ENCODE results near the gene RABEP2. TPM values are rescaled to one million over a fixed set of nuclear protein-coding genes. Genes with fewer than 3 reads are reported as not detected.

The RABEP2 gene
- total RNA-seq, 2 experiments from 2014 or later, result 84.8 to 87.2 TPM

DNA sequence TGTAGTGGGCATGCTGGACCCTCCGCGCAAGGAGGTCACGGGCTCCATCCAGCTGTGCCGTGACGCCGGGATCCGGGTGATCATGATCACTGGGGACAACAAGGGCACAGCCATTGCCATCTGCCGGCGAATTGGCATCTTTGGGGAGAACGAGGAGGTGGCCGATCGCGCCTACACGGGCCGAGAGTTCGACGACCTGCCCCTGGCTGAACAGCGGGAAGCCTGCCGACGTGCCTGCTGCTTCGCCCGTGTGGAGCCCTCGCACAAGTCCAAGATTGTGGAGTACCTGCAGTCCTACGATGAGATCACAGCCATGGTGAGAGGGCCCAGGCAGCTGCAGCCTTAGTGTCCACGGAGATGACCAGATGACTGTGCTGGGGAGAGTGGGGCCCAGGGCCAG lies 24.4 kb downstream of the RABEP2 start:
- intact Hi-C loops (cut with micrococcal nuclease; ENCODE audit: unreplicated experiment), result no loop called here
- POLR2A ChIA-PET, result no interaction called here
- H3K4me1 ChIP-seq (ENCODE audit: insufficient read depth, low read length, poor library complexity, severe bottlenecking), result no peaks in the 10 kb centered on the region
- H3K79me2 ChIP-seq (ENCODE audit: insufficient read depth, low read depth, low read length), result no peaks in the 10 kb centered on the region
- H3K4me3 ChIP-seq (ENCODE audit: low read depth, low read length, poor library complexity, severe bottlenecking), result no peak overlapping the region
- CTCF ChIA-PET (ENCODE audit: unreplicated experiment), result no interaction called here
- no peaks in the 10 kb centered on the region for H3K9me3 ChIP-seq (ENCODE audit: low read length)
- no TSS peak for BruUV-seq (replicated peaks)
- no peak overlapping the region for H3K27ac ChIP-seq (ENCODE audit: low read depth, low read length, poor library complexity, severe bottlenecking)
- H3K4me2 ChIP-seq (ENCODE audit: low read length), result no peak overlapping the region
- no peak for TF ChIP-seq EZH2phosphoT487 (IDR thresholded peaks at IDR 0.05; ENCODE audit: borderline replicate concordance, low read depth, low read length)
- TF ChIP-seq, protein P1, sequence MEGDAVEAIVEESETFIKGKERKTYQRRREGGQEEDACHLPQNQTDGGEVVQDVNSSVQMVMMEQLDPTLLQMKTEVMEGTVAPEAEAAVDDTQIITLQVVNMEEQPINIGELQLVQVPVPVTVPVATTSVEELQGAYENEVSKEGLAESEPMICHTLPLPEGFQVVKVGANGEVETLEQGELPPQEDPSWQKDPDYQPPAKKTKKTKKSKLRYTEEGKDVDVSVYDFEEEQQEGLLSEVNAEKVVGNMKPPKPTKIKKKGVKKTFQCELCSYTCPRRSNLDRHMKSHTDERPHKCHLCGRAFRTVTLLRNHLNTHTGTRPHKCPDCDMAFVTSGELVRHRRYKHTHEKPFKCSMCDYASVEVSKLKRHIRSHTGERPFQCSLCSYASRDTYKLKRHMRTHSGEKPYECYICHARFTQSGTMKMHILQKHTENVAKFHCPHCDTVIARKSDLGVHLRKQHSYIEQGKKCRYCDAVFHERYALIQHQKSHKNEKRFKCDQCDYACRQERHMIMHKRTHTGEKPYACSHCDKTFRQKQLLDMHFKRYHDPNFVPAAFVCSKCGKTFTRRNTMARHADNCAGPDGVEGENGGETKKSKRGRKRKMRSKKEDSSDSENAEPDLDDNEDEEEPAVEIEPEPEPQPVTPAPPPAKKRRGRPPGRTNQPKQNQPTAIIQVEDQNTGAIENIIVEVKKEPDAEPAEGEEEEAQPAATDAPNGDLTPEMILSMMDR (conservative IDR thresholded peaks at IDR 0.05; ENCODE audit: low read length), result no peak
- H3K36me3 ChIP-seq (ENCODE audit: insufficient read depth, low read length), result peaks cover 46% of the 10 kb centered on the region
- no peaks in the 10 kb centered on the region for H3K9me2 ChIP-seq (ENCODE audit: insufficient read depth, low read length)
- no peaks in the 10 kb centered on the region for H4K20me1 ChIP-seq (ENCODE audit: insufficient read depth, low read length)
- H2AFZ ChIP-seq (ENCODE audit: low read length), result no peak overlapping the region
- no peak for DNase-seq (ENCODE audit: low spot score)

DNA sequence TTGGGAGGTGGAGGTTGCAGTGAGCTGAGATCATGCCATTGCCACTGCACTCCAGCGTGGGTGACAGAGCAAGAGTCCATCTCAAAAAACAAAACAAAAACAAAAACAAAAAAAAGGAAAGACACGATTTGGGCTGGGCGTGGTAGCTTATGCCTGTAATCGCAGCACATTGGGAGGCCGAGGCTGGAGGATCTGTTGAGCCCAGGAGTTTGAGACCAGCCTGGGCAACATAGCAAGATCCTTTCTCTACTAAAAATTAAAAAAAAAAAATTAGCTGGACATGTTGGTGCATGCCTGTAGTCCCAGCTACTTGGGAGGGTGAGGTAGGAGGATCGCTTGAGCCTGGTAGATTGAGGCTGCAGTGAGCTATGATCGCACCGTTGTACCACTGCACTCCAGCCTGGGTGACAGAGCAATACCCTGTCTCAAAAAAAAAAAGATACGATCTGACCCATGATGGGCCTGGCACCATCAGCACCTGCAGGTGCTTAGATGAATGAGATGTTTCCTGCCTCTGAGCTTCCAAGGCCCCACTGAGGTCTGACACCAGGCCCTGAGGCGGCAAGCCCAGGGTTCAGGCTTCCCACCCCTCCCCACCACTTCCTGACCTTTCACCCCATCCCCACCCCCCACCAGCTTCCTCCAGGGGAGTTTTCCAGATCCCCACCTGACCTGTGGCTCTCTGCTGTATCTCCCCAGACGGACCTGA lies 25.0 kb downstream of the RABEP2 start:
- H3K27ac ChIP-seq (ENCODE audit: low read depth, low read length, poor library complexity, severe bottlenecking), result no peak overlapping the region
- no peak overlapping the region for H3K4me2 ChIP-seq (ENCODE audit: low read length)
- ChIA-PET POLR2A (no interaction called here), CTCF (ENCODE audit: unreplicated experiment) (no interaction called here)
- no TSS peak for BruUV-seq (replicated peaks)
- no peaks in the 10 kb centered on the region for H3K4me1 ChIP-seq (ENCODE audit: insufficient read depth, low read length, poor library complexity, severe bottlenecking)
- H2AFZ ChIP-seq (ENCODE audit: low read length), result no peak overlapping the region
- H3K9me2 ChIP-seq (ENCODE audit: insufficient read depth, low read length), result no peaks in the 10 kb centered on the region
- H3K4me3 ChIP-seq (ENCODE audit: low read depth, low read length, poor library complexity, severe bottlenecking), result no peak overlapping the region
- intact Hi-C loops (cut with micrococcal nuclease; ENCODE audit: unreplicated experiment), result no loop called here
- no peaks in the 10 kb centered on the region for H3K9me3 ChIP-seq (ENCODE audit: low read length)
- no peak for DNase-seq (ENCODE audit: low spot score)
- no peaks in the 10 kb centered on the region for H4K20me1 ChIP-seq (ENCODE audit: insufficient read depth, low read length)
- peaks cover 44% of the 10 kb centered on the region for H3K36me3 ChIP-seq (ENCODE audit: insufficient read depth, low read length)
- TF ChIP-seq, protein P1 (conservative IDR thresholded peaks at IDR 0.05; ENCODE audit: low read length), result no peak
- no peak for TF ChIP-seq EZH2phosphoT487 (IDR thresholded peaks at IDR 0.05; ENCODE audit: borderline replicate concordance, low read depth, low read length)
- no peaks in the 10 kb centered on the region for H3K79me2 ChIP-seq (ENCODE audit: insufficient read depth, low read depth, low read length)

DNA sequence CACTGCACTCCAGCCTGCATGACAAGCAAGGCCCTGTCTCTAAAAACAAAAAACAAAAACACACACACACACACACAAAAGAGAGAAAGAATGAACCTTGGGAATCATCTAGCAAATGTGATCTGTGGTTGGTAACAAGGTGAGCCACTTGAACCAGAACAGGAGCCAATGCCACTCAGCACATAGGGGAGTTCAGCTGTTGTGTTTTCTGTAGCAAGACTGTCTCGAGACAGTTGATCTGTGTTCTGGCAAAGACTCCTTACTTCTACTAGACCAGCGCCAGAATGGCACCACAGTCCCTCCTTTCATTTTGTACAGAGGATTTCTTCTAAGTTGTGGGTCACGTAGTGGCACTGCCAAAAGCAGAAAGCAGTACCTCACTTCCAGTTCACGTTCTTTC lies 26.1 kb downstream of the RABEP2 start:
- BruUV-seq (replicated peaks), result no TSS peak
- POLR2A ChIA-PET, result interaction anchor here (0.7 kb wide), 1 partner anchor 8 kb away, joined by 4 read pairs; no protein-coding TSS in a partner anchor
- Histone ChIP-seq H3K9me2 (ENCODE audit: insufficient read depth, low read length) (no peaks in the 10 kb centered on the region), H3K4me3 (ENCODE audit: low read depth, low read length, poor library complexity, severe bottlenecking) (no peak overlapping the region), H3K27ac (ENCODE audit: low read depth, low read length, poor library complexity, severe bottlenecking) (no peak overlapping the region), H3K79me2 (ENCODE audit: insufficient read depth, low read depth, low read length) (no peaks in the 10 kb centered on the region), H3K36me3 (ENCODE audit: insufficient read depth, low read length) (peaks cover 44% of the 10 kb centered on the region), H3K4me1 (ENCODE audit: insufficient read depth, low read length, poor library complexity, severe bottlenecking) (no peaks in the 10 kb centered on the region), H3K9me3 (ENCODE audit: low read length) (no peaks in the 10 kb centered on the region), H4K20me1 (ENCODE audit: insufficient read depth, low read length) (no peaks in the 10 kb centered on the region), H3K4me2 (ENCODE audit: low read length) (no peak overlapping the region), H2AFZ (ENCODE audit: low read length) (no peak overlapping the region)
- TF ChIP-seq, protein P1 (conservative IDR thresholded peaks at IDR 0.05; ENCODE audit: low read length), result no peak
- no peak for TF ChIP-seq EZH2phosphoT487 (IDR thresholded peaks at IDR 0.05; ENCODE audit: borderline replicate concordance, low read depth, low read length)
- DNase-seq (ENCODE audit: low spot score), result no peak
- intact Hi-C loops (cut with micrococcal nuclease; ENCODE audit: unreplicated experiment), result no loop called here
- CTCF ChIA-PET (ENCODE audit: unreplicated experiment), result no interaction called here

All from OCI-LY7 (cell line).